GM12878 (cell line): Measurements from ENCODE around the gene WDR91. TPM values are rescaled to one million over a fixed set of nuclear protein-coding genes. Genes with fewer than 3 reads are reported as not detected.

Experiments
- ATF3 ChIP-seq: IDR thresholded peaks from 2 replicates; pipeline ENCODE4 v1.6.1; 2011; ENCODE audit warnings: low read depth, mild to moderate bottlenecking, low read length, moderate library complexity, borderline replicate concordance; ENCODE audit errors: extremely low read depth
- ATF7 ChIP-seq: fragments of 450-650 bp; IDR thresholded peaks from 2 replicates; pipeline ENCODE4 v1.6.1; 2016; ENCODE audit warnings: low read depth, mild to moderate bottlenecking
- BRCA1 ChIP-seq: IDR thresholded peaks from 2 replicates; pipeline ENCODE4 v1.6.1; 2011; ENCODE audit warnings: low read depth, low read length, improper control_type of control experiment
- CBX3 ChIP-seq: fragments of 200-600 bp; sonication (generic); IDR thresholded peaks from 2 replicates; pipeline ENCODE4 v1.6.1; 2016; ENCODE audit warnings: low read depth, borderline replicate concordance
- GATAD2B ChIP-seq: fragments of 450-650 bp; conservative IDR thresholded peaks from 2 replicates; pipeline ENCODE4 v1.6.1; 2017; ENCODE audit warnings: low read depth, mild to moderate bottlenecking, moderate library complexity
- HCFC1 ChIP-seq: fragments of 150-350 bp; IDR thresholded peaks from 2 replicates; pipeline ENCODE4 v1.6.1; 2014; ENCODE audit warnings: low read length
- KAT2A ChIP-seq: conservative IDR thresholded peaks from 2 replicates; pipeline ENCODE4 v1.6.1; 2011; ENCODE audit warnings: low read depth, low read length; ENCODE audit not compliant: control insufficient read depth
- KLF5 ChIP-seq: fragments of 450-650 bp; IDR thresholded peaks from 2 replicates; pipeline ENCODE4 v1.6.1; 2014; ENCODE audit warnings: mild to moderate bottlenecking; ENCODE audit not compliant: partially characterized antibody
- MEF2A ChIP-seq: IDR thresholded peaks from 2 replicates; pipeline ENCODE4 v1.6.1; 2011; ENCODE audit warnings: low read depth, mild to moderate bottlenecking, low read length, moderate library complexity; ENCODE audit not compliant: insufficient read depth
- MXI1 ChIP-seq: fragments of 150-350 bp; IDR thresholded peaks from 2 replicates; pipeline ENCODE4 v1.6.1; 2011; ENCODE audit warnings: low read depth, mild to moderate bottlenecking, inconsistent platforms, low read length, improper control_type of control experiment
- NFYB ChIP-seq: IDR thresholded peaks from 2 replicates; pipeline ENCODE4 v1.6.1; 2011; ENCODE audit warnings: low read depth, mild to moderate bottlenecking, low read length, improper control_type of control experiment, moderate library complexity; ENCODE audit not compliant: insufficient read depth
- POU2F2 ChIP-seq: IDR thresholded peaks from 3 replicates; pipeline ENCODE4 v1.6.1; 2011; ENCODE audit warnings: low read depth, mild to moderate bottlenecking, low read length, borderline replicate concordance
- RAD51 ChIP-seq: fragments of 450-650 bp; IDR thresholded peaks from 2 replicates; pipeline ENCODE4 v1.6.1; 2016; ENCODE audit warnings: moderate library complexity, mild to moderate bottlenecking, inconsistent platforms
- RBBP5 ChIP-seq: fragments of 200-600 bp; sonication (generic); conservative IDR thresholded peaks from 2 replicates; pipeline ENCODE4 v1.6.1; 2016
- SKIL ChIP-seq: fragments of 450-650 bp; IDR thresholded peaks from 2 replicates; pipeline ENCODE4 v1.6.1; 2017; ENCODE audit warnings: mild to moderate bottlenecking, low read depth, inconsistent platforms; ENCODE audit not compliant: poor library complexity, severe bottlenecking
- SMAD1 ChIP-seq: fragments of 450-650 bp; IDR thresholded peaks from 2 replicates; pipeline ENCODE4 v1.6.1; 2018; ENCODE audit warnings: mild to moderate bottlenecking, low read depth; ENCODE audit not compliant: partially characterized antibody
- SREBF1 ChIP-seq: IDR thresholded peaks from 2 replicates; pipeline ENCODE4 v1.6.1; 2012; ENCODE audit warnings: mild to moderate bottlenecking, low read length
- STAT3 ChIP-seq: IDR thresholded peaks from 2 replicates; pipeline ENCODE4 v1.6.1; 2011; ENCODE audit warnings: low read depth, low read length, improper control_type of control experiment
- TAF1 ChIP-seq: IDR thresholded peaks from 2 replicates; pipeline ENCODE4 v1.6.1; 2011; ENCODE audit warnings: mild to moderate bottlenecking, low read depth, low read length, borderline replicate concordance
- ZBTB4 ChIP-seq: fragments of 450-650 bp; formaldehyde crosslinking; IDR thresholded peaks from 2 replicates; pipeline ENCODE4 v1.4.0; 2022; ENCODE audit warnings: mild to moderate bottlenecking, moderate library complexity
- ZBTB40 ChIP-seq: fragments of 450-650 bp; IDR thresholded peaks from 2 replicates; pipeline ENCODE4 v1.6.1; 2016; ENCODE audit warnings: mild to moderate bottlenecking, moderate library complexity, borderline replicate concordance
- ZZZ3 ChIP-seq: IDR thresholded peaks from 2 replicates; pipeline ENCODE4 v1.6.1; 2011; ENCODE audit warnings: low read depth; ENCODE audit not compliant: control insufficient read depth, insufficient read length
- polyA plus RNA-seq, 11 experiments: library from polyadenylated mRNA; depleted of rRNA in 4 of 11; unstranded in 6 of 11; stranded (reverse) in 5 of 11; fragments of >200 nt; fragmentation: Nextera tagmentation in 4 of 11; fragmentation: Illumina TruSeq in 1 of 11; extraction: Ambion mirVana in 4 of 11; extraction: Trizol in 1 of 11; gene quantifications; 1 replicate in 1 of 11; 2 replicates in 10 of 11; pipeline versions ENCODE4 v1.2.1 to v1.2.3, GENCODE V29; 2011 to 2016; ENCODE audit warnings: inconsistent platforms in 2 of 11, missing spikeins in 2 of 11, low read depth in 1 of 11
- total RNA-seq, 4 experiments: library from RNA; depleted of rRNA in 3 of 4; stranded (reverse); fragments of >200 nt in 3 of 4; fragmentation: Illumina TruSeq in 1 of 4; extraction: Trizol in 1 of 4; gene quantifications; 2 replicates each; pipeline versions ENCODE4 v1.2.1 to v1.2.3, GENCODE V29; 2013 to 2021

The WDR91 gene
- total and polyA plus RNA-seq, 10 of the 15 experiments (the other 5 are each of a cell fraction or from before 2014, with no cell fraction given), result 7.6 to 83.3 (median 16.5) TPM

- TF ChIP-seq ZBTB40, result no peak
- TF ChIP-seq RBBP5, result no peak
- no peak for TF ChIP-seq ZZZ3
- TF ChIP-seq STAT3, result no peak
- TF ChIP-seq GATAD2B, result no peak
- no peak for TF ChIP-seq ATF3
- no peak for TF ChIP-seq KLF5
- TF ChIP-seq NFYB, result no peak
- TF ChIP-seq MEF2A, result no peak
- TF ChIP-seq SMAD1, result peak; percentile 33
- no peak for TF ChIP-seq HCFC1
- TF ChIP-seq MXI1, result peak; percentile 35; the same call in 1 of the 2 replicates
- peak; percentile 68; the same call in 1 of the 2 replicates for TF ChIP-seq RAD51
- no peak for TF ChIP-seq CBX3
- no peak for TF ChIP-seq POU2F2
- no peak for TF ChIP-seq BRCA1
- no peak for TF ChIP-seq SKIL
- no peak for TF ChIP-seq ATF7
- TF ChIP-seq KAT2A, result no peak
- TF ChIP-seq ZBTB4, result no peak
- no peak for TF ChIP-seq TAF1
- no peak for TF ChIP-seq SREBF1
Observed at GRCh38 chr7:135151533-135151932, 59.8 kb downstream of the WDR91 start (continued).
